ENCODE data around the gene KLK8. TPM values are rescaled to one million over a fixed set of nuclear protein-coding genes. Genes with fewer than 3 reads are reported as not detected.

The KLK8 gene
- total RNA-seq, 1 donor from 2014 or later = 3.1 TPM

- Histone ChIP-seq H3K27me3 (ENCODE audit: control insufficient read depth, insufficient read depth, low read length) (no peaks in the 10 kb centered on the region), H3K36me3 (ENCODE audit: control insufficient read depth, insufficient read depth, low read length) (no peaks in the 10 kb centered on the region), H3K4me3 (ENCODE audit: low read depth, low read length) (no peak overlapping the region)
- TF ChIP-seq CTCF (IDR thresholded peaks at IDR 0.05; ENCODE audit: insufficient read depth, low read length, poor library complexity, severe bottlenecking) = no peak
- no peak for DNase-seq (ENCODE audit: low read depth)
Measured at GRCh38 chr19:51009061-51009891, 7.9 kb upstream of the KLK8 start.

DNA sequence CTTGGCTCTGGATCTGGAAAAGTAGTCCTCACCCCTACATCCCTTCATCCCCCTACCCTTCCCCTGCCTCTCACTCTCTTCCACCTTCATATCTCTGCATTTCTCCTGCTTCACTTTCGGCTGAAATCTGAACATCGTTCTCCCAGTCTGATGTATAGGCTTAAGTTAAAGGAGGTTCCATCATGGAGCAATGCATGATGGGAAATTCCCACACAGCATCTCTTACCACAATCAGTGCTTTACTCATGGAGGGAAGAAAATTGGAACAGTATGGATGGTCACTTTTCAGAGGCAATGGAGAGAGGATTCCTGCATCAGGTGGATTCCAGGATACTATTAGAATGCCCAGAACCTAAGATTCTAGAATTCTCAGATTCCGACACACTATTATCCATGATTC, 6.1 kb upstream of the KLK8 start:
- no peak overlapping the region for H3K4me3 ChIP-seq (ENCODE audit: low read depth, low read length)
- H3K36me3 ChIP-seq (ENCODE audit: control insufficient read depth, insufficient read depth, low read length) = no peaks in the 10 kb centered on the region
- no peak for DNase-seq (ENCODE audit: low read depth)
- no peak for TF ChIP-seq CTCF (IDR thresholded peaks at IDR 0.05; ENCODE audit: insufficient read depth, low read length, poor library complexity, severe bottlenecking)
- H3K27me3 ChIP-seq (ENCODE audit: control insufficient read depth, insufficient read depth, low read length) = no peaks in the 10 kb centered on the region

GRCh38 chr19:51006406-51006805, 5.0 kb upstream of the KLK8 start:
- peaks cover 3% of the 10 kb centered on the region for H3K27me3 ChIP-seq (ENCODE audit: control insufficient read depth, insufficient read depth, low read length)
- H3K36me3 ChIP-seq (ENCODE audit: control insufficient read depth, insufficient read depth, low read length) = no peaks in the 10 kb centered on the region
- DNase-seq (ENCODE audit: low read depth) = no peak
- no peak for TF ChIP-seq CTCF (IDR thresholded peaks at IDR 0.05; ENCODE audit: insufficient read depth, low read length, poor library complexity, severe bottlenecking)
- H3K4me3 ChIP-seq (ENCODE audit: low read depth, low read length) = no peak overlapping the region

GRCh38 chr19:51005248-51005647, 3.8 kb upstream of the KLK8 start:
- no peak for DNase-seq (ENCODE audit: low read depth)
- no peak for TF ChIP-seq CTCF (IDR thresholded peaks at IDR 0.05; ENCODE audit: insufficient read depth, low read length, poor library complexity, severe bottlenecking)
- peaks cover 3% of the 10 kb centered on the region for H3K27me3 ChIP-seq (ENCODE audit: control insufficient read depth, insufficient read depth, low read length)
- no peak overlapping the region for H3K4me3 ChIP-seq (ENCODE audit: low read depth, low read length)
- H3K36me3 ChIP-seq (ENCODE audit: control insufficient read depth, insufficient read depth, low read length) = no peaks in the 10 kb centered on the region

DNA sequence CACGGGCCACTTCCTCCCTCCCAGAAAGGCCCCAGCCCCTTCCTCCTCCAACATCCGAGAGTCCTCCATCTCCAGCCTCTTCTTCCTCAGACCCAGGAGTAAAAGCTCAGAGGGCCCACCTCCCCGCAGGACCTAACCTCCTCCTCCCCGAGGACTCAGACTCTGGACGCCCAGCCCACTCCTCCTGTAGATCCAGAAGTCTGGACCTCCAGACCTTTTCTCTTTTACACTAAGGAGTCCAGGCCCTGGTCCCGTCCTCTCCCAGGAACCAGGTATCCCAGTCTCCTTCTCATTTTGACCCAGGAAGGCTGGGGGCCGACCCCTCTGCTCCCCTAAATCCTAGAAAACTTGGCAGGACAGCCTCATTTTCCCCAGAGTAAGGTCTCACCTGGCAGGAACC, 1.9 kb upstream of the KLK8 start:
- peaks cover 3% of the 10 kb centered on the region for H3K27me3 ChIP-seq (ENCODE audit: control insufficient read depth, insufficient read depth, low read length)
- TF ChIP-seq CTCF (IDR thresholded peaks at IDR 0.05; ENCODE audit: insufficient read depth, low read length, poor library complexity, severe bottlenecking) = no peak
- no peaks in the 10 kb centered on the region for H3K36me3 ChIP-seq (ENCODE audit: control insufficient read depth, insufficient read depth, low read length)
- no peak overlapping the region for H3K4me3 ChIP-seq (ENCODE audit: low read depth, low read length)
- no peak for DNase-seq (ENCODE audit: low read depth)
